ENCODE results near the gene LRP3.

- TF ChIP-seq, protein P1, sequence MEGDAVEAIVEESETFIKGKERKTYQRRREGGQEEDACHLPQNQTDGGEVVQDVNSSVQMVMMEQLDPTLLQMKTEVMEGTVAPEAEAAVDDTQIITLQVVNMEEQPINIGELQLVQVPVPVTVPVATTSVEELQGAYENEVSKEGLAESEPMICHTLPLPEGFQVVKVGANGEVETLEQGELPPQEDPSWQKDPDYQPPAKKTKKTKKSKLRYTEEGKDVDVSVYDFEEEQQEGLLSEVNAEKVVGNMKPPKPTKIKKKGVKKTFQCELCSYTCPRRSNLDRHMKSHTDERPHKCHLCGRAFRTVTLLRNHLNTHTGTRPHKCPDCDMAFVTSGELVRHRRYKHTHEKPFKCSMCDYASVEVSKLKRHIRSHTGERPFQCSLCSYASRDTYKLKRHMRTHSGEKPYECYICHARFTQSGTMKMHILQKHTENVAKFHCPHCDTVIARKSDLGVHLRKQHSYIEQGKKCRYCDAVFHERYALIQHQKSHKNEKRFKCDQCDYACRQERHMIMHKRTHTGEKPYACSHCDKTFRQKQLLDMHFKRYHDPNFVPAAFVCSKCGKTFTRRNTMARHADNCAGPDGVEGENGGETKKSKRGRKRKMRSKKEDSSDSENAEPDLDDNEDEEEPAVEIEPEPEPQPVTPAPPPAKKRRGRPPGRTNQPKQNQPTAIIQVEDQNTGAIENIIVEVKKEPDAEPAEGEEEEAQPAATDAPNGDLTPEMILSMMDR (IDR thresholded peaks at IDR 0.05): no peak
- no peak for TF ChIP-seq POLR2A (IDR thresholded peaks at IDR 0.05)
These were observed 54.4 kb downstream of the LRP3 start for GRCh38 chr19:33248553-33248953.

Measured in adrenal gland (tissue), 5 donors.